Osteoblast (primary cell): ENCODE measurements around the gene RPL27. TPM values are rescaled to one million over a fixed set of nuclear protein-coding genes. Genes with fewer than 3 reads are reported as not detected.
"Not testable (repeated sequence)": the region's sequence is repeated elsewhere in the genome, so short reads cannot be mapped to it uniquely, and the experiment has no call there.

Experiments used
- DNase-seq: peaks from one replicate; pipeline ENCODE4 v3.0.0; 2011; ENCODE audit warnings: low spot score, mixed read lengths; ENCODE audit not compliant: insufficient read length; ENCODE audit errors: missing footprints
- H2AFZ ChIP-seq: 2 replicates; pipeline ENCODE4 v1.6.0; 2011; ENCODE audit warnings: mild to moderate bottlenecking, low read length
- H3K27ac ChIP-seq: 2 replicates; pipeline ENCODE4 v1.5.1; 2011; ENCODE audit warnings: mild to moderate bottlenecking, low read depth, low read length, moderate library complexity
- H3K27me3 ChIP-seq: 2 replicates; pipeline ENCODE4 v1.6.0; 2012; ENCODE audit warnings: mild to moderate bottlenecking, control low read depth, inconsistent platforms, low read length, moderate library complexity; ENCODE audit not compliant: insufficient read depth
- H3K36me3 ChIP-seq: 2 replicates; pipeline ENCODE4 v1.5.1; 2011; ENCODE audit warnings: mild to moderate bottlenecking, low read length, control low read depth, moderate library complexity; ENCODE audit not compliant: insufficient read depth
- H3K4me1 ChIP-seq: 2 replicates; pipeline ENCODE4 v1.5.1; 2011; ENCODE audit warnings: mild to moderate bottlenecking, low read length, control low read depth, moderate library complexity; ENCODE audit not compliant: insufficient read depth
- H3K4me2 ChIP-seq: 2 replicates; pipeline ENCODE4 v1.6.0; 2011; ENCODE audit warnings: mild to moderate bottlenecking, low read length; ENCODE audit not compliant: insufficient read depth
- H3K4me3 ChIP-seq: fragments of 200-600 bp; sonication (generic); 3 replicates; pipeline ENCODE4 v1.5.1; 2012; ENCODE audit warnings: mild to moderate bottlenecking, low read length, inconsistent platforms; ENCODE audit not compliant: insufficient read depth
- H3K79me2 ChIP-seq: 2 replicates; pipeline ENCODE4 v1.6.0; 2012; ENCODE audit warnings: mild to moderate bottlenecking, low read length, control low read depth, inconsistent platforms; ENCODE audit not compliant: insufficient read depth
- H3K9me3 ChIP-seq: 2 replicates; pipeline ENCODE4 v1.5.1; 2011; ENCODE audit warnings: low read depth, low read length, control low read depth
- H4K20me1 ChIP-seq: 2 replicates; pipeline ENCODE4 v1.6.0; 2012; ENCODE audit warnings: mild to moderate bottlenecking, low read length, control low read depth; ENCODE audit not compliant: insufficient read depth
- total RNA-seq: library from RNA; depleted of rRNA; stranded (reverse); fragments of >200 nt; gene quantifications from 2 replicates; pipeline ENCODE4 v1.2.3, GENCODE V29; 2012
- TF ChIP-seq, protein P1 (sequence below): IDR thresholded peaks from 2 replicates; pipeline ENCODE4 v1.5.1; 2011; ENCODE audit warnings: mild to moderate bottlenecking, low read depth, low read length, moderate library complexity; ENCODE audit errors: extremely low read depth

RPL27 gene
- total RNA-seq, 1 donor = 878 TPM

DNA sequence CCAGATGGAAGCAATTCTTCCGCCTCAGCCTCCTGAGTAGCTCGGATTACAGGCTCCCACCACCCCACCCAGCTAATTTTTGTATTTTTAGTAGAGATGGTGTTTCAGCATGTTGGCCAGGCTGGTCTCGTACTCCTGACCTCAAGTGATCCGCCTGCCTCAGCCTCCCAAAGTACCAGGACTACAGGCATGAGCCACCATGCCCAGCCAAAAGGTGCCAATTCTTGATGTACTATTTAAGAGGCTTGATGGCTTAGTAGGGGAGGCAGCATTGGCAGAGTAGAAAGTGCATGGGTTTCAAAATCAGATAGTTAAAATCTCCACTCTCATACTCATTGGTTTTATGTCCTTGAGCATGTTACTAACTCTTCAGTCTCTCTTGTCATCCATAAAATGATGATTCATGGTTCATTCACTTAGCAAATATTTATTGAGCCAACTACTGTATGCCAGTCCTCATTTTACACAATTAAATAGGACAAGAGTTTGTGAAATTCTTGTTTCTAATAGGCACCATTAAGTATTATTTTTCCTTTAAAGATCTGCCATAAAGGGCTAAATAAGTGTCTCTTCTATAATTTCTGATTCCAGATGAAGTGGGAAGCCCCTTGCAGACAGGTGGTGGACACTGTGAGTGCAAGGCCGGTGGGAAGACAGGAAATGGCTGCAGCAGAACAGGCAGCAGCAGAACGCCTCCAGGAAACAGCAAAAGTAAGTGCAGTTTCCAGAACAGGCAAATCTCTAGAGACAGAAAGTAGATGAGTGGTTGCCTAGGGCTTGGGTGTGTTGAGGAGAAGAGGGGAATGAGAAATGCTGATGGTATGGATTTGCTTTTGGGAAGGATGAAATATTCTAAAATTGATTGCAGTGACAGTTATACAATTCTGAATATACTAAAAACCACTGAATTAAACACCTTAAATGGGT is 8.2 kb upstream of the RPL27 start:
- H3K4me3 ChIP-seq = no peak overlapping the region
- H3K9me3 ChIP-seq = no peaks in the 10 kb centered on the region
- H3K27me3 ChIP-seq = no peaks in the 10 kb centered on the region
- peaks cover 23% of the 10 kb centered on the region for H3K79me2 ChIP-seq
- DNase-seq = peak; percentile 90
- H3K4me1 ChIP-seq = peaks cover 31% of the 10 kb centered on the region
- peak overlapping the region; percentile 80 for H3K27ac ChIP-seq
- H2AFZ ChIP-seq = no peak overlapping the region
- TF ChIP-seq, protein P1, sequence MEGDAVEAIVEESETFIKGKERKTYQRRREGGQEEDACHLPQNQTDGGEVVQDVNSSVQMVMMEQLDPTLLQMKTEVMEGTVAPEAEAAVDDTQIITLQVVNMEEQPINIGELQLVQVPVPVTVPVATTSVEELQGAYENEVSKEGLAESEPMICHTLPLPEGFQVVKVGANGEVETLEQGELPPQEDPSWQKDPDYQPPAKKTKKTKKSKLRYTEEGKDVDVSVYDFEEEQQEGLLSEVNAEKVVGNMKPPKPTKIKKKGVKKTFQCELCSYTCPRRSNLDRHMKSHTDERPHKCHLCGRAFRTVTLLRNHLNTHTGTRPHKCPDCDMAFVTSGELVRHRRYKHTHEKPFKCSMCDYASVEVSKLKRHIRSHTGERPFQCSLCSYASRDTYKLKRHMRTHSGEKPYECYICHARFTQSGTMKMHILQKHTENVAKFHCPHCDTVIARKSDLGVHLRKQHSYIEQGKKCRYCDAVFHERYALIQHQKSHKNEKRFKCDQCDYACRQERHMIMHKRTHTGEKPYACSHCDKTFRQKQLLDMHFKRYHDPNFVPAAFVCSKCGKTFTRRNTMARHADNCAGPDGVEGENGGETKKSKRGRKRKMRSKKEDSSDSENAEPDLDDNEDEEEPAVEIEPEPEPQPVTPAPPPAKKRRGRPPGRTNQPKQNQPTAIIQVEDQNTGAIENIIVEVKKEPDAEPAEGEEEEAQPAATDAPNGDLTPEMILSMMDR = no peak
- peaks cover 50% of the 10 kb centered on the region for H3K36me3 ChIP-seq
- H4K20me1 ChIP-seq = no peaks in the 10 kb centered on the region
- peak overlapping the region; percentile 49 for H3K4me2 ChIP-seq

DNA sequence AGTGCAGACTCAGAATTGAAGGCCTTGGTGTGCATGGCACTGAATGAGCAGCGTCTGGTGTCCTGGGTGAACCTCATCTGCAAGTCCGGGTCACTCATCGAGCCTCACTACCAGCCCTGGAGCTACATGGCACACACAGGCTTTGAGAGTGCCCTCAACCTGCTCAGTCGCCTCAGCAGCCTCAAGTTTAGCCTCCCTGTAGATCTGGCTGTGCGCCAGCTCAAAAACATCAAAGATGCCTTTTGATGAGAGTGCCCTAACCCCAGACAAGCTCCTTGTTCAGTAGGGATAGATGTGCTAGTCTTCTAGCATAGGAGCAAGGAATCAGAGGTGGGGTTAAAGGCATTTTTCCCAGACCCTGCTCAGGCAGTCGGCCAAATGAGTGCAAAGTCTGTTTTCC is 6.7 kb upstream of the RPL27 start:
- peaks cover 11% of the 10 kb centered on the region for H3K79me2 ChIP-seq
- no peaks in the 10 kb centered on the region for H3K27me3 ChIP-seq
- TF ChIP-seq, protein P1 = no peak
- H4K20me1 ChIP-seq = no peaks in the 10 kb centered on the region
- peak overlapping the region; percentile 80 for H3K27ac ChIP-seq
- H3K4me3 ChIP-seq = no peak overlapping the region
- H3K36me3 ChIP-seq = peaks cover 37% of the 10 kb centered on the region
- no peak overlapping the region for H3K4me2 ChIP-seq
- no peak overlapping the region for H2AFZ ChIP-seq
- DNase-seq = no peak
- no peaks in the 10 kb centered on the region for H3K9me3 ChIP-seq
- peaks cover 31% of the 10 kb centered on the region for H3K4me1 ChIP-seq

DNA sequence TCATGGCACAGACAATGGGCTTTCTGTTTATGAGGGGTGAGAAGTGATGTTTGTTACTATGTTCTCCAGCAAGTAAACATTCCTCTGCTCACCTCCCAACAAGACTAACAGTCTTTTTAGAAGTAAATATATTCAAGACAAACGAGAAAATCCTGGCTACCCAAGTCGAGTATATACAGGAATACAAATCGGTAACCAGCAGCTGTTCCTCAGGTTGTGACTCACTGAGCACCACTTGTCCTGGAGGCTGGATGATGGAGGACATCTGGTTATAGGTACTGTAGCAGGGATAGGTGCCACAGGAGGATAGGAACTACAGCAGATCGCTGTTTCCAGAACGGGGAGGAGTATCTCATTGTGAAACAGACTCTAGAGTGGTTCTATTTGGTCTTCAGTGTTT is 5.3 kb upstream of the RPL27 start:
- Histone ChIP-seq H3K27me3 (no peaks in the 10 kb centered on the region), H3K4me3 (no peak overlapping the region), H3K4me2 (no peak overlapping the region), H3K9me3 (no peaks in the 10 kb centered on the region), H3K4me1 (peaks cover 39% of the 10 kb centered on the region), H2AFZ (no peak overlapping the region), H3K27ac (peak overlapping the region; percentile 16), H4K20me1 (no peaks in the 10 kb centered on the region), H3K36me3 (peaks cover 30% of the 10 kb centered on the region), H3K79me2 (peaks cover 5% of the 10 kb centered on the region)
- no peak for DNase-seq
- TF ChIP-seq, protein P1 = no peak

DNA sequence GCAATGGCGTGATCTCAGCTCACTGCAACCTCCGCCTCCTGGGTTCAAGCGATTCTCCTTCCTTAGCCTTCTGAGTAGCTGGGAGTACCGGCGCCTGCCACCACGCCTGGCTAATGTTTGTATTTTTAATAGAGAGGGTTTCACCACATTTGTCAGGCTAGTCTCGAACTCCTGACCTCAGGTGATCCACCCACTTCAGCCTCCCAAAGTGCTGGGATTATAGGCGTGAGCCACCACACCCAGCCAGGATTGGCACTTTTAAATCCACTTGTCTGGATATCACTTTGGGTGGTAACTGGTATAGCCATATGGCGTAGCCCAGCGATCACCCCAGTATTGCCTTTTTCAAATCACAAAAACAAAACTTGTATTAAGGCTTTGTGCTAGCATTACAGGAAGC is 4.3 kb upstream of the RPL27 start:
- H4K20me1 ChIP-seq, H2AFZ ChIP-seq, H3K4me3 ChIP-seq, H3K27me3 ChIP-seq, DNase-seq, H3K27ac ChIP-seq, H3K4me2 ChIP-seq, H3K9me3 ChIP-seq: not testable (repeated sequence)
- Histone ChIP-seq H3K36me3 (peaks cover 24% of the 10 kb centered on the region), H3K79me2 (peaks cover 11% of the 10 kb centered on the region), H3K4me1 (peaks cover 35% of the 10 kb centered on the region)
